Cardiac muscle cell (in vitro differentiated cells and primary cell): ENCODE data around the gene KHDRBS2. TPM values are rescaled to one million over a fixed set of nuclear protein-coding genes. Genes with fewer than 3 reads are reported as not detected.

Experiments
- DNase-seq, 2 donors: peaks; one replicate each; pipeline versions ENCODE4 v3.0.0 to v3.0.0-alpha.2; 2010 to 2017; ENCODE audit warnings: low read depth in 1 of 2, low spot score in 1 of 2
- H3K27ac ChIP-seq: fragments of 200-600 bp; sonication (generic); 2 replicates; pipeline ENCODE4 v1.5.1; 2016
- H3K27me3 ChIP-seq: fragments of 200-600 bp; sonication (generic); 2 replicates; pipeline ENCODE4 v1.6.0; 2016; ENCODE audit warnings: control low read depth
- H3K36me3 ChIP-seq: fragments of 200-600 bp; sonication (generic); 2 replicates; pipeline ENCODE4 v1.5.1; 2016; ENCODE audit warnings: control low read depth
- H3K4me1 ChIP-seq: fragments of 200-600 bp; sonication (generic); 2 replicates; pipeline ENCODE4 v1.8.1; 2017; ENCODE audit warnings: low read depth, mild to moderate bottlenecking, mixed run types
- H3K4me3 ChIP-seq: fragments of 200-600 bp; sonication (generic); 2 replicates; pipeline ENCODE4 v1.5.1; 2016; ENCODE audit warnings: mild to moderate bottlenecking
- H3K9me3 ChIP-seq: fragments of 200-600 bp; sonication (generic); 2 replicates; pipeline ENCODE4 v1.5.1; 2017; ENCODE audit warnings: low read depth, mild to moderate bottlenecking, control low read depth
- polyA plus RNA-seq: library from polyadenylated mRNA; unstranded; fragments of >200 nt; fragmentation: Nextera tagmentation; extraction: Ambion mirVana; gene quantifications from 2 replicates; pipeline ENCODE4 v1.2.1, GENCODE V29; 2016
- total RNA-seq: library from RNA; depleted of rRNA; stranded (reverse); fragments of >200 nt; gene quantifications from 2 replicates; pipeline ENCODE4 v1.2.3, GENCODE V29; 2016
- TF ChIP-seq, protein P1 (sequence below): IDR thresholded peaks from 2 replicates; pipeline ENCODE4 v1.5.1; 2012; ENCODE audit warnings: low read depth, mild to moderate bottlenecking, low read length

KHDRBS2 gene
- total and polyA plus RNA-seq, 2 experiments from 2014 or later = 3.7 to 5.6 TPM

DNA sequence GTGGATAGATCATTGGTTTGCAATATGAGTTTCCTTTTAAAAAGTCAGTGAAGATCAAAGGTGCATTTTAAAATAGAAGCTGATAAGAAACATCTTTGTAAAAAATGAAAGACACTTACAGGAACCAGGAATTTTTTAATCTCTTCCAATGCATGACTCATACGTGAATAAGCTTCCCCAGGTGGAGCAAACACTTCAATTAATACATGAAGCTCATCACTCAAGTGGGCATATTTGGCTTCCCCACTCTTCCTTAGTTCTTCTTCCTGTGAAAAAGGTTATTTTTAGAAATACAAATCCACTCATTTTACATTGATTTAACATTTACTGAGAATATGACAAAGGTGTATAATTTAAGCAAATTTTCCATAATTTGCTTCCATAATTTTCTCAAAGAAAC, 308.1 kb downstream of the KHDRBS2 start:
- Histone ChIP-seq H3K9me3 (no peaks in the 10 kb centered on the region), H3K4me1 (no peaks in the 10 kb centered on the region), H3K36me3 (no peaks in the 10 kb centered on the region), H3K27ac (no peak overlapping the region), H3K27me3 (no peaks in the 10 kb centered on the region), H3K4me3 (no peak overlapping the region)
- TF ChIP-seq, protein P1, sequence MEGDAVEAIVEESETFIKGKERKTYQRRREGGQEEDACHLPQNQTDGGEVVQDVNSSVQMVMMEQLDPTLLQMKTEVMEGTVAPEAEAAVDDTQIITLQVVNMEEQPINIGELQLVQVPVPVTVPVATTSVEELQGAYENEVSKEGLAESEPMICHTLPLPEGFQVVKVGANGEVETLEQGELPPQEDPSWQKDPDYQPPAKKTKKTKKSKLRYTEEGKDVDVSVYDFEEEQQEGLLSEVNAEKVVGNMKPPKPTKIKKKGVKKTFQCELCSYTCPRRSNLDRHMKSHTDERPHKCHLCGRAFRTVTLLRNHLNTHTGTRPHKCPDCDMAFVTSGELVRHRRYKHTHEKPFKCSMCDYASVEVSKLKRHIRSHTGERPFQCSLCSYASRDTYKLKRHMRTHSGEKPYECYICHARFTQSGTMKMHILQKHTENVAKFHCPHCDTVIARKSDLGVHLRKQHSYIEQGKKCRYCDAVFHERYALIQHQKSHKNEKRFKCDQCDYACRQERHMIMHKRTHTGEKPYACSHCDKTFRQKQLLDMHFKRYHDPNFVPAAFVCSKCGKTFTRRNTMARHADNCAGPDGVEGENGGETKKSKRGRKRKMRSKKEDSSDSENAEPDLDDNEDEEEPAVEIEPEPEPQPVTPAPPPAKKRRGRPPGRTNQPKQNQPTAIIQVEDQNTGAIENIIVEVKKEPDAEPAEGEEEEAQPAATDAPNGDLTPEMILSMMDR = no peak
- no peak for DNase-seq

DNA sequence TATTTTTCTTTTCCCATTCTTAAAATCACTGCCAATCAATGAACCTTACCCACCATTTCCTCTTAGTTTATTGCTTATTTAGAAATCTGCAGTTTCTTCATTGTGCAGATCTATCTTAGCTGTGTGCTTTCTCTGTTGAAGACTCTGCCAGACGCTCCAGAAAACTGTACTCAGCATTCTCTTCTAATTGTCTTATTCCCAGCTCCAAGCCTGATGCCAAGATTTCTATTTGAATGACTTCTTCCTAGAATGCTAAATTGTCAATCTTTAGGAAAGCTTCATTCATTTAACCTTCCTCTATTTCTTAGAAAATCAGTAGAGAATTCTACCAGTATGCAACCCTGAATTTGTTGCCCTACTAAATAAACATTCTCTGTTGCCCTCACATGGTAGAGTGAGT, 308.9 kb downstream of the KHDRBS2 start:
- TF ChIP-seq, protein P1 = no peak
- no peaks in the 10 kb centered on the region for H3K9me3 ChIP-seq
- H3K4me3 ChIP-seq = no peak overlapping the region
- no peak for DNase-seq
- no peak overlapping the region for H3K27ac ChIP-seq
- no peaks in the 10 kb centered on the region for H3K36me3 ChIP-seq
- no peaks in the 10 kb centered on the region for H3K27me3 ChIP-seq
- H3K4me1 ChIP-seq = no peaks in the 10 kb centered on the region

DNA sequence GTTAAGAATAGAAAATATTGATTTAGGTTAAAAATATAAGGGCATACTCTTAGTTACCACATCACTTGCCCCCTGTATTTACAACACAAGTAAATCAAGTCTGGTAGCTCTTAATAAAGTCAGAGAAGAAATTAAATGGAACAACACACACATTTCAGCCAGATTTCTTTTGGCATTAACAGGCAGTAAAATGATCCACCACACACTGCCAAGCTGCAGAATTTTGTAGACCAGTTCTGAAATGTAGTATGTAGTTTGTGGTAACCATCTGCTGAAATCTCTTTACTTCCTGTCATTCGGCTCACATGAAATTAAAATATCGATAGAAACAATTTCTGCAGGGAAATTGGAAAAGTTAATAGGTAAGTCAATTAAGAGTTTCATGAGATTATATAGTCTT, 326.8 kb downstream of the KHDRBS2 start:
- H3K4me3 ChIP-seq = no peak overlapping the region
- DNase-seq = no peak
- no peak overlapping the region for H3K27ac ChIP-seq

DNA sequence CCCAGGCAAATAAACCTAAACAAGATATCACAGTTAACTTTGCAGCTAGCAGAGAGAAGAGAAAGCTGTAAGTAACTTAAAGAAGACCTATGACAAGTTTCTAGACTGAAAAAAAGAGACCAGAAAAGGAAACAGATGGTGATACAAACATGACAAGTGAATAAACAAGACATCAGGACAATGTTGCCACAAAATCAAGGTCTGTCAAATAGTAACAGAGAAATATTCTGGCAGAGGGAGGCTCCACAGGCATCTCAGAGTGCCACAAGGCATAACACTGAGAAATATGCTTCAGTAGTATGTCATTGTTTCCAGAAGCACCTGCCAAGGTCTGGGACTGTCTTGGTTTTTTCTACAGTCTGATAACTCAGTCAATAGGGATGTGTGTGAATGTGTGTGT, 332.2 kb downstream of the KHDRBS2 start:
- H3K36me3 ChIP-seq = no peaks in the 10 kb centered on the region
- no peak for DNase-seq
- H3K9me3 ChIP-seq = no peaks in the 10 kb centered on the region
- H3K27ac ChIP-seq = no peak overlapping the region
- H3K4me1 ChIP-seq = peaks cover 9% of the 10 kb centered on the region
- H3K4me3 ChIP-seq = no peak overlapping the region
- TF ChIP-seq, protein P1 = no peak
- no peaks in the 10 kb centered on the region for H3K27me3 ChIP-seq

More for the DNA sequence above, 326.8 kb downstream of the KHDRBS2 start:
- no peaks in the 10 kb centered on the region for H3K4me1 ChIP-seq
- H3K27me3 ChIP-seq = no peaks in the 10 kb centered on the region
- H3K9me3 ChIP-seq = no peaks in the 10 kb centered on the region
- H3K36me3 ChIP-seq = no peaks in the 10 kb centered on the region
- TF ChIP-seq, protein P1 = no peak

DNA sequence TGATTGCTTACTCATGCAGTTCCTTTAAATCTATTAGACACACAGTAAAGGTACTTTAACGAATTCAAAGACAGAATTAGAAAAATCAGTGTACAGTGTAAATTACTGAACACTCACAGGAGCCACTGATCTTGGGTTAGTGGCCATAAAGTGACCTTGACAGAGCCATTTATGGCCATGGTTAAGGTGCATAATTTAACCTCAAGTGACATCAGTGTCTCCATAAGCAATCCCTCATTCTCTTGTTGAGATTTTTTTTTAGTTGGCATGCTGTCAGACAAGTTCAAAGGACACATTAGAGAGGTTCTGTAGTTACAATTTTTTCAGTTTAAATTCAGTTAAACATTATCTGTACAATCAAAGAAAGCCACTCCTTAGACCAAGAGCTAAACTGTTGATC, 334.4 kb downstream of the KHDRBS2 start:
- Histone ChIP-seq H3K36me3 (no peaks in the 10 kb centered on the region), H3K27me3 (no peaks in the 10 kb centered on the region), H3K4me3 (no peak overlapping the region), H3K9me3 (no peaks in the 10 kb centered on the region), H3K4me1 (peaks cover 9% of the 10 kb centered on the region), H3K27ac (no peak overlapping the region)
- TF ChIP-seq, protein P1 = no peak
- DNase-seq = no peak

DNA sequence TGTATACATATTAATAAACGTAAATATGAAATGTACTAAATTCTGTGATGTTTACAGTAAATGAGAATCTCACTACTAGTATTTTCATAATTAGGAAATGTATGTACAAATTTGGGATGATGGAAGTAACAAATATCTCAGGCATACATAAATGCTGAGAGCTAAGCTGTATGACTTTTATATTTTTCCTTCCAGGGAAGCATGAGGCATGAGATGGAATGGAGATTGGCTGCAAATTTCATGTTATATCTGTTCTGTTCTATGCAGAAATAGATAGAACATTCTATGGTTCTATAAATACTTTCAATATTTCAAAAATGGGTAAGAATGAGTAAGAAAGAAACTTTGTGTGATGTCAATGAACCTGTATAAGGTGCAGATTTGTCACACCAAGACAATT, 335.2 kb downstream of the KHDRBS2 start:
- Histone ChIP-seq H3K27ac (no peak overlapping the region), H3K36me3 (no peaks in the 10 kb centered on the region), H3K9me3 (no peaks in the 10 kb centered on the region), H3K4me1 (peaks cover 9% of the 10 kb centered on the region), H3K27me3 (no peaks in the 10 kb centered on the region), H3K4me3 (no peak overlapping the region)
- DNase-seq = no peak
- TF ChIP-seq, protein P1 = no peak
